HEK293T (cell line): ENCODE data around the gene MLH1.

Source experiments
- CTCF ChIA-PET: fragments of 350-600 bp; formaldehyde crosslinking; extraction: SDS; loops from one replicate; lab custom pipeline; 2021; ENCODE audit warnings: antibody characterized with exemption, inconsistent platforms; lab: Yijun Ruan, JAX
- POLR2A ChIA-PET: fragments of 350-600 bp; formaldehyde crosslinking; extraction: SDS; loops from one replicate; lab custom pipeline; 2020; ENCODE audit warnings: antibody characterized with exemption, inconsistent platforms; lab: Yijun Ruan, JAX
- DNase-seq: peaks from one replicate; pipeline ENCODE4 v3.0.0; 2012; ENCODE audit warnings: mixed read lengths; ENCODE audit errors: extremely low spot score
- ARNT ChIP-seq: fragments of 450-650 bp; IDR thresholded peaks from 2 replicates; pipeline ENCODE4 v1.6.1; 2017; ENCODE audit warnings: mild to moderate bottlenecking
- BHLHE40 ChIP-seq: fragments of 450-650 bp; IDR thresholded peaks from 2 replicates; pipeline ENCODE4 v1.6.1; 2016; ENCODE audit warnings: mild to moderate bottlenecking, moderate library complexity, borderline replicate concordance
- CTBP1 ChIP-seq: fragments of 450-650 bp; IDR thresholded peaks from 2 replicates; pipeline ENCODE4 v1.6.1; 2016; ENCODE audit warnings: borderline replicate concordance
- ELF4 ChIP-seq: fragments of 450-650 bp; IDR thresholded peaks from 2 replicates; pipeline ENCODE4 v1.6.1; 2017; ENCODE audit warnings: antibody characterized with exemption
- FOXA1 ChIP-seq: fragments of 450-650 bp; IDR thresholded peaks from 2 replicates; pipeline ENCODE4 v1.6.1; 2016; ENCODE audit warnings: mild to moderate bottlenecking
- FOXK2 ChIP-seq: fragments of 450-650 bp; IDR thresholded peaks from 2 replicates; pipeline ENCODE4 v1.6.1; 2016; ENCODE audit warnings: mild to moderate bottlenecking
- FOXM1 ChIP-seq: fragments of 450-650 bp; IDR thresholded peaks from 2 replicates; pipeline ENCODE4 v1.6.1; 2017; ENCODE audit warnings: mild to moderate bottlenecking, borderline replicate concordance
- HDGF ChIP-seq: fragments of 450-650 bp; IDR thresholded peaks from 2 replicates; pipeline ENCODE4 v1.6.1; 2017; ENCODE audit warnings: antibody characterized with exemption, borderline replicate concordance
- L3MBTL2 ChIP-seq: fragments of 450-650 bp; conservative IDR thresholded peaks from 2 replicates; pipeline ENCODE4 v1.6.1; 2016; ENCODE audit warnings: mild to moderate bottlenecking
- LEF1 ChIP-seq: fragments of 450-650 bp; IDR thresholded peaks from 2 replicates; pipeline ENCODE4 v1.6.1; 2017; ENCODE audit warnings: mild to moderate bottlenecking, borderline replicate concordance
- NFRKB ChIP-seq: fragments of 450-650 bp; IDR thresholded peaks from 2 replicates; pipeline ENCODE4 v1.6.1; 2016; ENCODE audit warnings: mild to moderate bottlenecking, moderate library complexity
- PKNOX1 ChIP-seq: fragments of 450-650 bp; IDR thresholded peaks from 2 replicates; pipeline ENCODE4 v1.6.1; 2016
- SP1 ChIP-seq: fragments of 450-650 bp; IDR thresholded peaks from 2 replicates; pipeline ENCODE4 v1.6.1; 2017
- SUZ12 ChIP-seq: fragments of 450-650 bp; IDR thresholded peaks from 2 replicates; pipeline ENCODE4 v1.6.1; 2016; ENCODE audit warnings: mild to moderate bottlenecking
- TARDBP ChIP-seq: fragments of 450-650 bp; IDR thresholded peaks from 2 replicates; pipeline ENCODE4 v1.6.1; 2016
- ZNF384 ChIP-seq: fragments of 450-650 bp; IDR thresholded peaks from 2 replicates; pipeline ENCODE4 v1.6.1; 2016

The MLH1 gene

GRCh38 chr3:37015642-37016041 lies 22.3 kb downstream of the MLH1 start:
- CTCF ChIA-PET, result no interaction called here
- no peak for TF ChIP-seq SP1
- no peak for TF ChIP-seq L3MBTL2
- TF ChIP-seq HDGF, result no peak
- no peak for TF ChIP-seq BHLHE40
- no peak for TF ChIP-seq NFRKB
- TF ChIP-seq ARNT, result no peak
- TF ChIP-seq ELF4, result no peak
- no peak for TF ChIP-seq FOXA1
- TF ChIP-seq CTBP1, result no peak
- no peak for TF ChIP-seq ZNF384
- no peak for TF ChIP-seq SUZ12
- no peak for TF ChIP-seq LEF1
- TF ChIP-seq PKNOX1, result no peak
- no peak for TF ChIP-seq TARDBP
- TF ChIP-seq FOXM1, result no peak
- POLR2A ChIA-PET, result no interaction called here
- DNase-seq, result no peak

GRCh38 chr3:37016903-37017302 lies 23.6 kb downstream of the MLH1 start:
- CTCF ChIA-PET, result no interaction called here
- DNase-seq, result no peak
- POLR2A ChIA-PET, result no interaction called here

GRCh38 chr3:37017683-37018082 lies 24.4 kb downstream of the MLH1 start:
- CTCF ChIA-PET, result no interaction called here
- POLR2A ChIA-PET, result no interaction called here
- TF ChIP-seq TARDBP, result no peak
- no peak for TF ChIP-seq ARNT
- no peak for TF ChIP-seq FOXA1
- TF ChIP-seq L3MBTL2, result no peak
- TF ChIP-seq ELF4, result no peak
- TF ChIP-seq FOXM1, result no peak
- TF ChIP-seq SUZ12, result no peak
- DNase-seq, result no peak

More at GRCh38 chr3:37016903-37017302, 23.6 kb downstream of the MLH1 start:
- TF ChIP-seq SP1, result no peak
- no peak for TF ChIP-seq TARDBP

GRCh38 chr3:37024092-37024491 lies 30.8 kb downstream of the MLH1 start:
- DNase-seq, result no peak
- TF ChIP-seq ELF4 (no peak), NFRKB (no peak), BHLHE40 (no peak), FOXM1 (no peak), L3MBTL2 (no peak), LEF1 (no peak), ARNT (no peak), CTBP1 (no peak), ZNF384 (no peak), PKNOX1 (no peak), SP1 (no peak), FOXA1 (no peak), TARDBP (no peak), SUZ12 (no peak)
- POLR2A ChIA-PET, result no interaction called here
- CTCF ChIA-PET, result no interaction called here

- POLR2A ChIA-PET, result no interaction called here
- no peak for DNase-seq
- CTCF ChIA-PET, result interaction anchor here (0.5 kb wide), 1 partner anchor 19 kb away, joined by 3 read pairs; no protein-coding TSS in a partner anchor
- TF ChIP-seq SUZ12 (no peak), TARDBP (no peak), NFRKB (no peak)
These were observed 31.6 kb downstream of the MLH1 start for GRCh38 chr3:37024820-37025405.

- TF ChIP-seq L3MBTL2, result no peak
These were observed 32.4 kb downstream of the MLH1 start for GRCh38 chr3:37025561-37026335.

GRCh38 chr3:37026851-37027250 lies 33.5 kb downstream of the MLH1 start:
- POLR2A ChIA-PET, result no interaction called here
- no peak for DNase-seq
- CTCF ChIA-PET, result no interaction called here
- TF ChIP-seq TARDBP (no peak), ZNF384 (no peak), L3MBTL2 (no peak), SUZ12 (no peak)

More at GRCh38 chr3:37025561-37026335, 32.4 kb downstream of the MLH1 start:
- DNase-seq, result no peak
- POLR2A ChIA-PET, result no interaction called here
- CTCF ChIA-PET, result no interaction called here

- ChIA-PET CTCF (no interaction called here), POLR2A (no interaction called here)
- no peak for TF ChIP-seq NFRKB
- no peak for TF ChIP-seq PKNOX1
- TF ChIP-seq L3MBTL2, result no peak
- no peak for TF ChIP-seq CTBP1
- no peak for TF ChIP-seq ELF4
- TF ChIP-seq ARNT, result no peak
- no peak for TF ChIP-seq FOXA1
- no peak for TF ChIP-seq FOXK2
- no peak for TF ChIP-seq TARDBP
- no peak for TF ChIP-seq ZNF384
- no peak for DNase-seq
These were observed 35.0 kb downstream of the MLH1 start for GRCh38 chr3:37028329-37028728.
